Measurements from ENCODE around the gene THYN1. TPM values are rescaled to one million over a fixed set of nuclear protein-coding genes. Genes with fewer than 3 reads are reported as not detected.

The THYN1 gene
- total and polyA plus RNA-seq, 2 donors (not counting 1 experiment from before 2014, with no cell fraction given), result 54.9 to 88.7 TPM

- TF ChIP-seq CTCF (conservative IDR thresholded peaks at IDR 0.05 in 1 of 2, IDR thresholded peaks at IDR 0.05 in 1 of 2; ENCODE audit: low read depth in 1 of 2, low read length in 2 of 2), result no peak
- no peak for TF ChIP-seq EZH2 (IDR thresholded peaks at IDR 0.05; ENCODE audit: low read length, missing control alignments)
- H3K27ac ChIP-seq (ENCODE audit: insufficient read depth, low read length), result no peak overlapping the region
- H3K27me3 ChIP-seq (ENCODE audit: control insufficient read depth, insufficient read depth, low read length), result no peaks in the 10 kb centered on the region
- H3K4me2 ChIP-seq (ENCODE audit: extremely low read depth, insufficient read depth, low read length), result no peak overlapping the region
- no peaks in the 10 kb centered on the region for H3K79me2 ChIP-seq (ENCODE audit: control insufficient read depth, insufficient read depth, low read length)
- H3K9me3 ChIP-seq (ENCODE audit: control insufficient read depth, insufficient read depth, low read depth, low read length), result no peaks in the 10 kb centered on the region
- no peak for DNase-seq (ENCODE audit: low read depth in 2 of 2)
- no peak overlapping the region for H2AFZ ChIP-seq (ENCODE audit: low read length)
- no peak overlapping the region for H3K4me3 ChIP-seq (replicated peaks in 1 of 4; ENCODE audit: control extremely low read depth in 1 of 4, insufficient read depth in 1 of 4, low read depth in 3 of 4, low read length in 4 of 4)
- peaks cover 17% of the 10 kb centered on the region for H3K36me3 ChIP-seq (ENCODE audit: control insufficient read depth, insufficient read depth, low read length)
- no peaks in the 10 kb centered on the region for H3K4me1 ChIP-seq (ENCODE audit: control insufficient read depth, extremely low read depth, insufficient read depth, low read length)
- H3K9ac ChIP-seq (ENCODE audit: insufficient read depth, low read length), result no peak overlapping the region
- H4K20me1 ChIP-seq (ENCODE audit: control insufficient read depth, extremely low read depth, insufficient read depth, low read length), result no peaks in the 10 kb centered on the region
Observed at GRCh38 chr11:134245434-134245833, 7.7 kb downstream of the THYN1 start.

GRCh38 chr11:134244593-134244992, 8.6 kb downstream of the THYN1 start:
- Histone ChIP-seq H3K27me3 (ENCODE audit: control insufficient read depth, insufficient read depth, low read length) (no peaks in the 10 kb centered on the region), H3K4me1 (ENCODE audit: control insufficient read depth, extremely low read depth, insufficient read depth, low read length) (no peaks in the 10 kb centered on the region), H2AFZ (ENCODE audit: low read length) (no peak overlapping the region), H4K20me1 (ENCODE audit: control insufficient read depth, extremely low read depth, insufficient read depth, low read length) (no peaks in the 10 kb centered on the region), H3K79me2 (ENCODE audit: control insufficient read depth, insufficient read depth, low read length) (no peaks in the 10 kb centered on the region), H3K27ac (ENCODE audit: insufficient read depth, low read length) (no peak overlapping the region), H3K9ac (ENCODE audit: insufficient read depth, low read length) (no peak overlapping the region), H3K36me3 (ENCODE audit: control insufficient read depth, insufficient read depth, low read length) (peaks cover 20% of the 10 kb centered on the region), H3K4me2 (ENCODE audit: extremely low read depth, insufficient read depth, low read length) (no peak overlapping the region), H3K9me3 (ENCODE audit: control insufficient read depth, insufficient read depth, low read depth, low read length) (no peaks in the 10 kb centered on the region), H3K4me3 (replicated peaks in 1 of 4; ENCODE audit: control extremely low read depth in 1 of 4, insufficient read depth in 1 of 4, low read depth in 3 of 4, low read length in 4 of 4) (no peak overlapping the region)
- DNase-seq (ENCODE audit: low read depth in 2 of 2), result peak in 1 of 2 donors; percentile 26
- TF ChIP-seq CTCF (conservative IDR thresholded peaks at IDR 0.05 in 1 of 2, IDR thresholded peaks at IDR 0.05 in 1 of 2; ENCODE audit: low read depth in 1 of 2, low read length in 2 of 2), result peak in 1 of 2 donors; percentile 44
- TF ChIP-seq EZH2 (IDR thresholded peaks at IDR 0.05; ENCODE audit: low read length, missing control alignments), result no peak

- H3K36me3 ChIP-seq (ENCODE audit: control insufficient read depth, insufficient read depth, low read length), result peaks cover 20% of the 10 kb centered on the region
Observed at GRCh38 chr11:134243913-134244312, 9.2 kb downstream of the THYN1 start.

More at GRCh38 chr11:134243913-134244312, 9.2 kb downstream of the THYN1 start:
- Histone ChIP-seq H3K9me3 (ENCODE audit: control insufficient read depth, insufficient read depth, low read depth, low read length) (no peaks in the 10 kb centered on the region), H3K4me3 (replicated peaks in 1 of 4; ENCODE audit: control extremely low read depth in 1 of 4, insufficient read depth in 1 of 4, low read depth in 3 of 4, low read length in 4 of 4) (no peak overlapping the region), H3K27ac (ENCODE audit: insufficient read depth, low read length) (no peak overlapping the region), H3K4me2 (ENCODE audit: extremely low read depth, insufficient read depth, low read length) (no peak overlapping the region), H3K79me2 (ENCODE audit: control insufficient read depth, insufficient read depth, low read length) (no peaks in the 10 kb centered on the region), H3K27me3 (ENCODE audit: control insufficient read depth, insufficient read depth, low read length) (no peaks in the 10 kb centered on the region), H3K9ac (ENCODE audit: insufficient read depth, low read length) (no peak overlapping the region), H2AFZ (ENCODE audit: low read length) (no peak overlapping the region), H3K4me1 (ENCODE audit: control insufficient read depth, extremely low read depth, insufficient read depth, low read length) (no peaks in the 10 kb centered on the region), H4K20me1 (ENCODE audit: control insufficient read depth, extremely low read depth, insufficient read depth, low read length) (no peaks in the 10 kb centered on the region)
- no peak for DNase-seq (ENCODE audit: low read depth in 2 of 2)
- TF ChIP-seq EZH2 (IDR thresholded peaks at IDR 0.05; ENCODE audit: low read length, missing control alignments) (no peak), CTCF (conservative IDR thresholded peaks at IDR 0.05 in 1 of 2, IDR thresholded peaks at IDR 0.05 in 1 of 2; ENCODE audit: low read depth in 1 of 2, low read length in 2 of 2) (no peak)
